ENCODE measurements around the gene EEFSEC.

Gene EEFSEC

GRCh38 chr3:128240232-128240631, 87.0 kb downstream of the EEFSEC start:
- ChIA-PET CTCF (no interaction called here), POLR2A (no interaction called here)
- DNase-seq (ENCODE audit: extremely low spot score) = no peak
- no peak for TF ChIP-seq ARNT (IDR thresholded peaks at IDR 0.05)
- no peak for TF ChIP-seq ZNF384 (IDR thresholded peaks at IDR 0.05)
- TF ChIP-seq HDGF (IDR thresholded peaks at IDR 0.05; ENCODE audit: borderline replicate concordance) = no peak
- TF ChIP-seq LEF1 (IDR thresholded peaks at IDR 0.05; ENCODE audit: borderline replicate concordance) = no peak
- no peak for TF ChIP-seq SP1 (IDR thresholded peaks at IDR 0.05)
- no peak for TF ChIP-seq FOXA1 (IDR thresholded peaks at IDR 0.05)
- TF ChIP-seq FOXM1 (IDR thresholded peaks at IDR 0.05; ENCODE audit: borderline replicate concordance) = no peak
- TF ChIP-seq SUZ12 (IDR thresholded peaks at IDR 0.05) = no peak

GRCh38 chr3:128241741-128242140, 88.5 kb downstream of the EEFSEC start:
- TF ChIP-seq FOXA1 (IDR thresholded peaks at IDR 0.05) (no peak), ELF4 (IDR thresholded peaks at IDR 0.05) (no peak), BHLHE40 (IDR thresholded peaks at IDR 0.05; ENCODE audit: borderline replicate concordance) (no peak), FOXK2 (IDR thresholded peaks at IDR 0.05) (no peak), PKNOX1 (IDR thresholded peaks at IDR 0.05) (no peak), NFRKB (IDR thresholded peaks at IDR 0.05) (no peak), ARNT (IDR thresholded peaks at IDR 0.05) (no peak), SP1 (IDR thresholded peaks at IDR 0.05) (no peak), FOXM1 (IDR thresholded peaks at IDR 0.05; ENCODE audit: borderline replicate concordance) (no peak), ZNF384 (IDR thresholded peaks at IDR 0.05) (no peak), SUZ12 (IDR thresholded peaks at IDR 0.05) (no peak), LEF1 (IDR thresholded peaks at IDR 0.05; ENCODE audit: borderline replicate concordance) (no peak), HDGF (IDR thresholded peaks at IDR 0.05; ENCODE audit: borderline replicate concordance) (no peak), L3MBTL2 (conservative IDR thresholded peaks at IDR 0.05) (no peak), TARDBP (IDR thresholded peaks at IDR 0.05) (no peak), CTBP1 (IDR thresholded peaks at IDR 0.05; ENCODE audit: borderline replicate concordance) (no peak)
- POLR2A ChIA-PET = no interaction called here
- no peak for DNase-seq (ENCODE audit: extremely low spot score)
- CTCF ChIA-PET = no interaction called here

GRCh38 chr3:128242818-128243601, 89.7 kb downstream of the EEFSEC start:
- CTCF ChIA-PET = no interaction called here
- TF ChIP-seq FOXA1 (IDR thresholded peaks at IDR 0.05) (no peak), SUZ12 (IDR thresholded peaks at IDR 0.05) (no peak), FOXM1 (IDR thresholded peaks at IDR 0.05; ENCODE audit: borderline replicate concordance) (no peak), FOXK2 (IDR thresholded peaks at IDR 0.05) (no peak), ZNF384 (IDR thresholded peaks at IDR 0.05) (no peak), BHLHE40 (IDR thresholded peaks at IDR 0.05; ENCODE audit: borderline replicate concordance) (no peak), NFRKB (IDR thresholded peaks at IDR 0.05) (no peak), ELF4 (IDR thresholded peaks at IDR 0.05) (no peak), LEF1 (IDR thresholded peaks at IDR 0.05; ENCODE audit: borderline replicate concordance) (no peak), ARNT (IDR thresholded peaks at IDR 0.05) (no peak), L3MBTL2 (conservative IDR thresholded peaks at IDR 0.05) (no peak), CTBP1 (IDR thresholded peaks at IDR 0.05; ENCODE audit: borderline replicate concordance) (no peak), SP1 (IDR thresholded peaks at IDR 0.05) (no peak), PKNOX1 (IDR thresholded peaks at IDR 0.05) (no peak), HDGF (IDR thresholded peaks at IDR 0.05; ENCODE audit: borderline replicate concordance) (no peak), TARDBP (IDR thresholded peaks at IDR 0.05) (no peak)
- DNase-seq (ENCODE audit: extremely low spot score) = no peak
- POLR2A ChIA-PET = no interaction called here

- POLR2A ChIA-PET = no interaction called here
- no peak for TF ChIP-seq ELF4 (IDR thresholded peaks at IDR 0.05)
- no peak for TF ChIP-seq FOXA1 (IDR thresholded peaks at IDR 0.05)
- no peak for TF ChIP-seq TARDBP (IDR thresholded peaks at IDR 0.05)
- TF ChIP-seq FOXK2 (IDR thresholded peaks at IDR 0.05) = no peak
- TF ChIP-seq HDGF (IDR thresholded peaks at IDR 0.05; ENCODE audit: borderline replicate concordance) = no peak
- CTCF ChIA-PET = no interaction called here
- no peak for DNase-seq (ENCODE audit: extremely low spot score)
These were observed 90.6 kb downstream of the EEFSEC start for GRCh38 chr3:128243602-128244504.

GRCh38 chr3:128245460-128245859, 92.2 kb downstream of the EEFSEC start:
- CTCF ChIA-PET = no interaction called here
- TF ChIP-seq NFRKB (IDR thresholded peaks at IDR 0.05) (no peak), LEF1 (IDR thresholded peaks at IDR 0.05; ENCODE audit: borderline replicate concordance) (no peak), L3MBTL2 (conservative IDR thresholded peaks at IDR 0.05) (no peak), SP1 (IDR thresholded peaks at IDR 0.05) (no peak), FOXM1 (IDR thresholded peaks at IDR 0.05; ENCODE audit: borderline replicate concordance) (no peak), ELF4 (IDR thresholded peaks at IDR 0.05) (no peak), BHLHE40 (IDR thresholded peaks at IDR 0.05; ENCODE audit: borderline replicate concordance) (no peak), FOXK2 (IDR thresholded peaks at IDR 0.05) (no peak), CTBP1 (IDR thresholded peaks at IDR 0.05; ENCODE audit: borderline replicate concordance) (no peak), TARDBP (IDR thresholded peaks at IDR 0.05) (no peak), FOXA1 (IDR thresholded peaks at IDR 0.05) (no peak), ARNT (IDR thresholded peaks at IDR 0.05) (no peak), PKNOX1 (IDR thresholded peaks at IDR 0.05) (no peak), ZNF384 (IDR thresholded peaks at IDR 0.05) (no peak)
- DNase-seq (ENCODE audit: extremely low spot score) = no peak
- POLR2A ChIA-PET = no interaction called here

Data from HEK293T (cell line).